GM19372 (cell line): Measurements from ENCODE around the gene EIF3D.

Experiments
- ATAC-seq: cut with Tn5 transposase; IDR thresholded peaks from one replicate; pipeline ENCODE4 v1.9.1; 2021; ENCODE audit warnings: mild to moderate bottlenecking, low read depth, moderate library complexity; ENCODE audit not compliant: unreplicated experiment

EIF3D gene, protein sequence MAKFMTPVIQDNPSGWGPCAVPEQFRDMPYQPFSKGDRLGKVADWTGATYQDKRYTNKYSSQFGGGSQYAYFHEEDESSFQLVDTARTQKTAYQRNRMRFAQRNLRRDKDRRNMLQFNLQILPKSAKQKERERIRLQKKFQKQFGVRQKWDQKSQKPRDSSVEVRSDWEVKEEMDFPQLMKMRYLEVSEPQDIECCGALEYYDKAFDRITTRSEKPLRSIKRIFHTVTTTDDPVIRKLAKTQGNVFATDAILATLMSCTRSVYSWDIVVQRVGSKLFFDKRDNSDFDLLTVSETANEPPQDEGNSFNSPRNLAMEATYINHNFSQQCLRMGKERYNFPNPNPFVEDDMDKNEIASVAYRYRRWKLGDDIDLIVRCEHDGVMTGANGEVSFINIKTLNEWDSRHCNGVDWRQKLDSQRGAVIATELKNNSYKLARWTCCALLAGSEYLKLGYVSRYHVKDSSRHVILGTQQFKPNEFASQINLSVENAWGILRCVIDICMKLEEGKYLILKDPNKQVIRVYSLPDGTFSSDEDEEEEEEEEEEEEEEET

DNA sequence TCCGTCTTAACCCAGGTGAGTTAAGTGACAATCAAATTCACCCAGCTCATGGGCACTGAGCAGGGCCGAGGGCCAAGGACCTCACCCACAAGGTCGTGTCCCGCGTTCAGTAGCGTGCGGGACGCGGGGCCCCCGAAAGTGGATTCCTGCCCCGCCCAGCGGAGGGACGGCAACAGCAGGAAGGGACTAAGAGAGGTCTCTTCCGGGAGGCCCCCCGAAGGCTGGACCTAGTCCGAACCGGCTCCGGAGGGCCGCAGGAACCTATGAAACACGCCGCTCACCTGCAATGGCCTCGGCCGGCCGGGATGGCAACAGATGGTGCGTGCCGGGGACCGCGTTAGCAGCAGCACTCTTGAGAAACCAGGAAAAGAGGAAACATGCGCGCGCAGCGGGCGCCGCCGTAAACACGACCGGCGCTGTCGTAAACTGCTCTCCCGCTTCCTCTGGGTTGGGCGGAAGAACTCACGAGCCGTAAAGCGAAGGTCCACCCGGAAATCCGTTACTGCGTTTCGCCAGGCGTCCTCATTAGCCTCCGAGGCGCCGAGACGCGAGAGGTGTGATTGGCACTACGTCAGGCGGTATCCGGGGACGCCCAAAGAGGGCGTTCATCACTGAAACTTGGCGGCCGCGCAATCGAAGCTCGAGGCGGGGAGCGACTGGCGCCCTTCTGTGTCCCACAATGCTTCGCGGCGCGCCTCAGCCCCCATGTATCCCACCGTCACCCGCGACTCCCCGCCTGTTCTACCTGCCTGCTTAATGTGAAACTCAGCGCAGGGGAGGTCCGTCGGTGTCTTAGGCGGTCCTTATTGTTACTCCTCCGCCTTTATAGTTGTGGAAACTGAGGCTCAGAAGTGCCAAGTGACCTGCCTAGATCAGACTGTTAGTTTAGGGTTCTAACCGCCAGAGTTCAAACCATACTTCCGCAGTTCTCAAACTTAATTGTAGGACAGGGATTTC lies at the start of gene EIF3D:
Gene EIF3D (minus strand): TSS at position 372 of the 957 bp plus-strand sequence. CDS start 3,045 bp downstream, outside the sequence.
- peak; percentile 92 for ATAC-seq

DNA sequence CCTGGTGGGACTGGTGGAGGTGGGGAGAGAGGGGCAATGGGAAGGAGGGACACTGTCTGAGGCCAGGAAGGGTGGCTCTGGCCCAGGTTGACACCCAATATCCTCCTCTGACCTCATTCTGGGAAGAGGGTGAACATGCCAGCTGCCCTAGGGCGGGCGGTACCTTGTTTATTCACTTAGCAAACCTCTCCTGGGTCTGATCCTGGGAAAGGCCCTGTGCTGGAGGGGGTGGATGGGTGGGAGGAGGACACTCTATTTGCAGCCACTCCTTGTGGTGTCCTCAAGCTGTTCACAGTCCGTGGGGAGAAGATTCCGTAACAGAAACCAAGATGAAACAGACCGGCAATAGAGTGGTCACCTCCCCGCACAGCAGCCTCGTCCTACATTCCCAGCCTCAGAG lies 49.7 kb upstream of the EIF3D start:
- ATAC-seq, result no peak

DNA sequence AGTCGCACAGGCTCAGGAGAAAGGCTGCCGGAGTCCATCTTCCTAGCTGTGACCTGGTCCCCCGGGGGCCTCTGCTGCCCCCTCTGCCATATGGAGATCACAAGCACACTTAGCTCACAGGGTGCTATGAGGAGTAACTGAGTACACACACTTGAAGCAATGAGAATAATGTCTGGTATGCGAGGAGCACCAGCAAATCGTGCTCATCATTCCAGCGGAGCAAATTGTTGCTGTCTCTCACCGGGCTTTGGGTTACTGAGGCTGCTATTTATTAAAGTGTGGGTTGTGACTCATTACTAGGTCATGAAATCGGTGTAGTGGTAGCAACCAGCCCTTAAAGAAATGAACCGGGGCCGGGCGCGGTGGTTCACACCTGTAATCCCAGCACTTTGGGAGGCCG lies 48.1 kb upstream of the EIF3D start:
- no peak for ATAC-seq

DNA sequence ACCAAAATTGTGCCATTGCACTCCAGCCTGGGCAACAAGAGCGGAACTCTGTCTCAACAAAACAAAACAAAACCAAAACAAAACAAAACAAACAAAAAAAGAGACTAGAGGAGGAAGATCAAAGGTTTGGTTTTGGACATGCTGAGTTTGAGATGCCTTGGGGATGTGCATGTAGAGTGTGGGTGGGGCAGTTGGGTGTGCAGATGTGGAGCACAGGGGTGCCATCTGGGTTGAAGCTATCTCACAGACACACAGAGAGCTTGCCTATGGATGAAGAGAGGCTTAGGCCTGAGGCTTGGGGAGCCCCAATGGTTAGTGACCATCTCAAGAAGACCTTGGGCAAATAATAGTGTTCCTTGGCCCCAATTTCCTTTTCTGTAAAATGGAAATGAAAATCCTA lies 45.8 kb upstream of the EIF3D start:
- no peak for ATAC-seq

DNA sequence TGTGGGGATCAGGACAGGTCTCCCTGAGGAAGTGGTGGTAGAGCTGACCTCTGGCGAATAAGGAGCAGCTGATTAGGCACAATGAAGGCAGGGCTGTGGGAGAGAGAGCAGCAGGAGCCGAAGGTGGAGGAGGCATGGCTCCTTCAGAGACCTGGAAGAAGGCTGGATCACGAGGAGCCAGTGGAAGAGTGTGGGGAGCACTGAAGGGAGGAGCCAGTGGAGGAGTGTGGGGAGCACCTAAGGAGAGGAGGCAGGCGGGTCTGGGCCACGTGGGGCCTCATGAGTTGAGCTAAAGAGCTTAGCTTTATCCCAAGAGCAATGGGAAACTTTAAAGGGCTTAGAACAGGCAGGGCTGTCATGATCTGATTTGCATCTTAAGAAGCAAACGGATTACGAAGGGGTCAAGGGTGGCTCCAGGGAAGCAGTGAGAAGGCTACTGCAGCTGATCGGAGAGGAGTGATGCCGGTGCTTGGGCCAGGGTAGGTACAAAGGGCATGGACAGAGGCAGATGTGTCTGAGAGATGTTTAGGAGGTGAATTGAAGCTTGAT lies 44.9 kb upstream of the EIF3D start:
- ATAC-seq, result no peak

DNA sequence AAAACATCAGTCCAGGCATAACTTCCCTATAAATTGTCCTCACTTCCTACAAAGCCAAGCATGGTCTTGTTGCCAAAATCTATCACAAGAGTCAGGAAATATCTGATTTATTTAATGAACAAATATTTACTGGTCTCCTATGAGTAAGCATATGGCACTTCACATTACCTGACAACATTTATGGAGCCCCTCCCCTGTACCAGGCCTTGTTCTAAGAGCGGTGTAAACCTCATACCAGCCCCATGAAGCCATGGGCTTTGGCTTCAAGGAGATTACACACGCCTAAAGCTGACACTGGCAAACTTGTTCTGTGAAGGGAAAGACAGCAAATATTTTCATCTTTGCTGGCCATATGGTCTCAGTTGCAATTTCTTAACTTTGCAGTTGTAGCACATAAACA lies 43.0 kb upstream of the EIF3D start:
- no peak for ATAC-seq

DNA sequence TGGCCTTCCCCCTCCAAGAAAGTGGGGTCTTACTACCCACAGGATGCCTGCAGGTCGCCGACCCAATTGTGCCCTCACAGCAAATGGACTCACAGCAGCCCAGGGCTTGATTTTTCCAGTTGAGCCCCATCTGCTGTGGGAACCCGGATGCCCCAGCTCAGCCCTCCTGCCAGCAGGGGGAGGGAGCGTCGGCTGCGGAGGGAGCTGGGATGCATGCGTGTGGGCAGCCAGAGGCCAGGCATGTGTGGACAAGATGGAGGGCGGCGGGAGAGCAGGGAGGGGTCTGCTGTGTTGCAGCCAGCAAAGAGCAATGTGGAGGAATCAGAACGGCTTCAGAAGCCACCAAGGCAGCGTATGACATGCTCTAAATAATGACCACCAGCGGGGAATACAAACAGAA lies 41.0 kb upstream of the EIF3D start:
- no peak for ATAC-seq

DNA sequence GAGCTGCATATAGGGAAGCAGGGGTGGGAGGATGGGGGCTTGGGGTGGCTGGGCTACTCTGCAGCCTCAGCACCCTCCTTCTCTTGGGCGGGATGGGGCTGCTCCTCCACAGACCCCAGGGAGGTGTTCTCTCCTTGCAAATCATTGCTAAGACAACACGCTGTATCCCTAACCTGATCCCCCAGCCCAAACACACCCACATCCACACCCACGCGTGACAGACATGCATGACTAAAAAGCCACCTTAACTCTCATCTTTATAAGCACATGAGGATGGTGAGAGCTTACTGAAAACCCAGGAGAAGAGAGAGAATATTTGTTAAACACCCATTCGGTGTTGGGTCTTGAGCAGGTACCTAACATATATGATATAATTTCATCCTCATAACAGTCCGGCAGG lies 39.9 kb upstream of the EIF3D start:
- no peak for ATAC-seq

DNA sequence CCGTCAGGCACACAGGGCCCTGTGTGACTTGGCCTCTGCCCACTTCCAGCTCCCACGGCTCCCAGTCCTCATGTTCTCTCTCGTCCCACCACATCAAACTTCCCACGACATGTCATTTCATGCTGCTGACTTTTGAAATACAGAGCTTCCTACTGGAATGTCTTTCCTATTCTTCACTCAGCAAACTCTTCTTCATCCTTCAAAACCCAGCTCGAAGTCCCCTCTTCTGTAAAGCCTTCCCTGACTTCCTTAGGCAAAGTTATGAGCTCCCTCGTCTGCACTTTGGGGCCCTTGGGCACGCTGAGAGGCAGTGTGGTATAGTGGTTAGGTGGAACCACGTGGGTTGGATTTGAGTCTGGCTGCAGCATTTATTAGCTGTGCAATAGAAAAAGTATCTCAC lies 37.8 kb upstream of the EIF3D start:
- no peak for ATAC-seq

DNA sequence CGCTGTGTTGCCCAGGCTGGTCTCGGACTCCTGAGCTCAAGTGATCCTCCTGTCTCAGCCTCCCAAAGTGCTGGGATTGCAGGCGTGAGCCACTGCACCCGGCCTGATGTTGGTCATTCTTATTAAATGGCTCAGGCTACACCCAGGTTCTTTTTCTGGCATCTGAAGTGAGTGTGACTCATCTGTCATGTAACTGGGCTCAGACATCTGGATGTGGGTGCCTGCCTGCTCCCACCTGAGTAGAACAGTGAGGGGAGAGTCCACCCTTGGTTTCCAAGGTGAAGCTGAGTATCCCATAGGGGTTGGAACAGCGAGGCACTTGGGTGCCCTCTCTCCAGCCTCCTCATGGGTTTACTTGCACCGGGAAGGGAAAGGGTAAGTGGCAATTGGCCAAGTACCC lies 36.7 kb upstream of the EIF3D start:
- no peak for ATAC-seq

DNA sequence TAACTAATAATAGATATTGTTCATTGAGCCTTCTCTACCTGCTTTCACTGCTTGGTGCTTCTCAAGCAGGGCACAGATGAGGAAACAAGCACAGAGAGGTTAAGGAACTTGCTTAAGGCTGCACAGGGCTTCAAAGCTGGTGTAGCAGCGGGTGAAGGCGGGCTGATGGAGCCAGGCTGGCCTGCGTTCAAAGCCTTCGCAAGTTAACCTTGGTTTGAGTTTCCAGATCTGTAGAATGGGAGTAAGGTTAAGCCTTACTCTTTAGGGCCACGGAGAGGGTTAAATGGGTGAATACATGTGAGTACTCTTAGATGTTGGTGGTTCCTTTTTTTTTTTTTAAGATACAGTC lies 36.2 kb upstream of the EIF3D start:
- no peak for ATAC-seq

DNA sequence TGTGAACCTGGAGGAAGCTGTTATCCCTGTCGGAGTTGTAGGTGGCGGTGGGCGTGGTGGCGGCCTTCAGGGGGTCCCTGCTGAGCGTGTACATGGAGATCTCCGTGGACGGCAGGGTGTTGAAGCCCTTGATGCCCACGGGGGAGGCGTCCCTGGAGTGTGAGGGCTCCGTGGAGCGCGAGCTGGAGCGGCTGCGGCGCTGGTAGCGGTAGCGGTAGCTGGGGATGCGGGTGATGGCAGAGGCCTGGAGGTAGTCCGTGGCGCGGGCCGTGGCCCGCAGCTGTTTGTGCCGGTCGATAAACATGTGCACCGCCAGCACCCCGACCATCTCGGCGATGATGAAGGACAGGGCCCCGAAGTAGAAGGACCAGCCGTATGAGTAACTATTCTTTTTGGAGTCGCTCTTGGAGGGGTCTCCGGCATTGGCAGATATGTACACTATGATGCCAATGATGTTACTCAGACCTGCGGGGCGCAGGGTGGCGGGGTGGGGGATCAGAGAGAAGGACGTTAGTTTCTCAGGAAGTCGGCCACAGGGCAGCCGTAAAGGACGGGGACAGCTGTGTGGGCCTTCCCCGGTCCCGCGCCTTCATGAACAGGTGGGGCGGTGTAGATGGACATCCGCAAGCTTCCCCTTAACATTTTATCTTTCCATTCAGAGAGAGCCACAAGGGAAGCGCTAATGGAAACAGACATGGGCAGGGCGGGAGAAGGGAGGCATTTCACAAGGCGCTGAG lies 35.6 kb upstream of the EIF3D start:
- no peak for ATAC-seq

DNA sequence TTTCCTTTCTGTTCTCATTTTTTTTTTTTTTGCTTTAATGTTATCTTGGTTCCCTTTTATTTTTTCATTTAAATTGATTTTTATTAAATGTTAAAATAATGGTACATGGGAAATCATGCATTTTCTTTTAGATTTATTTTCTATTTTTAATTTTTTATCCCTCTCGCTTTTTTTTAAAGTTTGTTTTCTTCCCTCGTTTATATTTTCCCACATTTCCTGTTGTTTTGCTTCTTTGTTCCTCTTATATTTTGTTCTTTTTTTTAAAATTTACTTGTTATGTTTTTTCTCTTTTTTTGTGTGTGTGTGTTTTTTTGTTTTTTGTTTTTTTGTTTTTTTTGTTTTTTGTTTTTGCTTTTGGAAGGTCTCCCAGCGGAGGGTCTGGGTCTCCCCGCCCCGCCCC lies 34.9 kb upstream of the EIF3D start:
- no peak for ATAC-seq

DNA sequence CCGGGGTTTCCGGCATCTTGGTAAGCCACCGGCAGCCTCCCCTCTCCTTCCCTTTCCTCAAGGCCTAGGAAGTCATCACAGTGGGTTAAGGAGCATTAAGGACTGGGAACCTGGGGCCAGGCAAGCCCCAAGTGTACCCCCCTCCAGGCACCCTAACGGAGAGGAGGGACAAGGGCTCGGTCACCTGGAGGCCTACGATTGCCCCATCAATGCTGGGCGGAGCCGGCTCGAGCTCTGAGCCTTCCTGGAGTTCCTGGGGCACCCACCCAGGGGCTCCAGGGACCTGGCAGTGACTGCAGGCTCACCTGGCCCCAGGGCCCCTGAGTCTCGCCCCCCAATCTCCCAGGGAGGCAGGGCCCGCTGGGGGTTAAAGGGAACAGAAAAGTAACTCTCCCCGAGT lies 34.5 kb upstream of the EIF3D start:
- ATAC-seq, result no peak

DNA sequence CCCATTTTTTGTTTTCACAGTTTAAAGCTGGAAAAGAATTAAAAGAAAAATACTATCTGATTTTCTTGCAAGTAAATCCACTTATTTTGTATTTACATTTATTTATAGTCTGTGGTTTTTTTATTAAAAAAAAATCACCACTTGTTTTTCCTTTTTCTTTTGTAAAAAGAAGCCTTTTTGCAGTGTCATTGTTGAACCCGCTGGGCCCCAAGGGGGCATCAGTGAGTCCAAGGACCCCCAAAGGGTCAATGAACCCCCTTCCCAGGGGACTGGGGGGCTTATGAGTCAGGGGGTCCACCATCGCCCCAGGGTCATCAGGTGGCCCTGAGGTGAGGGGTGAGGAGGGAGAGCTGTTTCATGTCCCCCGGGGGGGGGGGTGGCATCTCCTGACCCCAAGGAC lies 34.0 kb upstream of the EIF3D start:
- ATAC-seq, result no peak

DNA sequence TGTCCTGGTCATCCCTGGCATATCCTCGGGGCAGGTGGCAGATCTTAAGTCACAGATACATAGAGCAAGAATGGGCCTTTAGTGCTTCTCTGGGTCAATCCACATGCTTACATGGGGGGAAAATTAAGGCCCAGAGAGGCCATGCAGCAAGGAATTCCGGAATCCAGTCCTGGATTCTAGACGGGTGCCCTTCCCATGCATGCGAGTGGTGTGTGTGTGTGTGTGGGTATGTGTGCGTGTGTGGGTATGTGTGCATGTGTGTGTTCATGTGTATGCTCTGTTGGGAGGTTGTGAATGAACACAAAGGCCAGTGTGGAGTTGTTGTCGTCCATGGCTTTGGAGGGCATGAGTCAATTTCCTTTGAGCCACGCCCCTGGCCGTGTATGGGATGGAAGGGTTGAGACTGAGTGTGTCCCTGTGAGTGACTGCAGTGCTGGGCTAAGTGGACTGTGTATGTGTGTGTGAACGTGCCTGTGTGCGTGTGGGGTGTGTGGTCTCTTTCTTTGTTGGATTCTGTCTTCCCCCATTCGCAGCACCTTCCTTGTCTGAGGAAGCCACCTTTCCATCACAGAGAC lies 33.4 kb upstream of the EIF3D start:
- no peak for ATAC-seq

DNA sequence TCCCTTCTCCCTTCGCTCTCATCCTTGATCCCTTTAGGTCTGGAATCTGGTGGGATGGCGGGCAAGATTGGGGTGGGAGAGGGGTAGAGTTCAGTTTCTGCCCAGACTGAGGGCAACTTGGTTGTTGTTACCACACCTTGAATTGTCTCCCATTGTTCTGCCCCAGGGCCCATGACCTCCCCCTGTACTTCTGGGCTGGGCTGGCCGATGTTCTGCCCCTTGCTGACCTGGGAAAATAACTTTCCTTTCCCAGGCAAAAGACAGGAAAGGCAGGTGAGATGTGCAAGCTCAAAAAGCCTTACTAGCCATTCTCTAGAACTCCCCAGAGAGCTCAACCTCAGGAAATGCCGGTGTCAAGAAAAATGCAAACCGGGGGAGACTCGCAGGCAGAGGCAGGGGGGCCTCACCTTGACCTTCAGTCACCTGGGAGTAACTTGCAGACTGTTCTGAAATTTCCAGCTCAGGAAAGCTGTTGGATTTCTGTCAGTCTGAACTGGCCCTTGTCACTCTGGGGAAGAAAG lies 32.4 kb upstream of the EIF3D start:
- ATAC-seq, result no peak

DNA sequence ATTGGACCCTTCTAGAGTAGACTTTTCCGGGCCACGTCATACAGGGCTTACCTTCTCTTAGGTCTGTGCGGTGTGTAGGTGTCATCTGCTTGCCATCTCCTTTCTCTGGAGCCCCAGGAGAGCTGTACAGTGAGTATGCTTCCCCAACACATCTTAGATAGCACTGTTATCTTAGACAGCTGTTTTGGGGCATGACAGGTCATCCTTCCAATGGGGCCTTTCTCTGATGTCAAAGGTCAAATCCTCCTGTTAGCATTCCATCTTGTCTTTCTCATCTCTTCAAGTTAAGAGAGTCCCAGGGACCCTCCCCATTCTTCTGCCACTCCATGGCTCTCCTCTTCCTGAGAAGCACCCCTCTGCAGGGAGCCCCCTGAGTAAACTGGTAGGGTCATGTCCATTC lies 31.0 kb upstream of the EIF3D start:
- ATAC-seq, result no peak

DNA sequence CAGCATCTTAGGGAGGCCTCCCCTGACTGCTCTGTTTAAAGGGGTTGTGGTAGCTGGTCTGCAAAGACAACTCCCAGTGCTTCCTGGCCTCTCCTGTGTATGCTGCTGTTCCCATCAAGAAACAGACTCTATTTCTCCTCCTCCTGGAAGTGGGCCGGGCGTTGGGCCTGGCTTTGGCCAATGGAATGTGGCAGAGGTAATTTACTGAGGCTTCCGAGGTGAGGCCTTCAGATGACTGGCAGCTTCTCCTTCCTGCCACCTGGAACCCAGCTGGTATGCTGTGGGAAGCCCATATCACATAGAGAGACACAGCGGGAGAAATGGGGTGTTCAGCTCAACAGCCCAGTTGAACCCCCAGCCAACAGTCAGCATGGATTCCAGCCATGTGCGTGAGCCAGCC lies 25.1 kb upstream of the EIF3D start:
- ATAC-seq, result no peak

DNA sequence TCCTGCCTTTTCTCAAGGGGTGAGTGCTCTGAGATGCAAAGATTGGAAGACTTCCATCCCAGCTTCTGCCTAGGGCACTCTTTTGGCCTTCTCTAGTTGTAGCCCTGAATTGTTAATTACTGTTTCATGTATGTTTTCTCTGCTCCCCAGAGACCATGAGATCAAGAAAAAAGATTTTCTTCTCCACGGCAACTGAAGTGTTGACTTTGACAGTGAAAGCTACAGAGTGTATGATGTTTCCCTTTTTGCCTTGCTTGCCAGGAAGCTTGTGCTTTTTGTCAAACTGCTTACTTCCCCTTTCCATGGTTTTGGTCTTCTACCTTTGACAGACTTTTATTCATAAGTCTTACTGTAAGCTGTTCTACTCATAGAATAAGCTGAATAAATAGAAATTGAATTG lies 23.3 kb upstream of the EIF3D start:
- ATAC-seq, result no peak
